ENCODE results near the gene NLGN3. TPM values are rescaled to one million over a fixed set of nuclear protein-coding genes. Genes with fewer than 3 reads are reported as not detected.

The NLGN3 gene
- polyA plus RNA-seq, 1 experiment: 0.27 TPM

- no peak for DNase-seq (ENCODE audit: low read depth)
- no peak for TF ChIP-seq CTCF (IDR thresholded peaks at IDR 0.05; ENCODE audit: insufficient read depth, low read depth, low read length)
- Histone ChIP-seq H3K4me3 (ENCODE audit: low read depth, low read length) (no peak overlapping the region), H3K36me3 (ENCODE audit: control insufficient read depth, insufficient read depth, low read length) (no peaks in the 10 kb centered on the region), H3K27me3 (ENCODE audit: control insufficient read depth, insufficient read depth, low read length) (no peaks in the 10 kb centered on the region)
- POLR2A ChIA-PET: no interaction called here
- CTCF ChIA-PET: no interaction called here
These were observed 15.8 kb downstream of the NLGN3 start for GRCh38 chrX:71160475-71160874.

- no peaks in the 10 kb centered on the region for H3K36me3 ChIP-seq (ENCODE audit: control insufficient read depth, insufficient read depth, low read length)
- H3K4me3 ChIP-seq (ENCODE audit: low read depth, low read length): no peak overlapping the region
- no peak for TF ChIP-seq CTCF (IDR thresholded peaks at IDR 0.05; ENCODE audit: insufficient read depth, low read depth, low read length)
- DNase-seq (ENCODE audit: low read depth): no peak
- CTCF ChIA-PET: interaction anchor here (0.7 to 1.0 kb wide), 2 partner anchors 17 to 193 kb away, joined by 3 read pairs; no protein-coding TSS in a partner anchor
- POLR2A ChIA-PET: no interaction called here
- H3K27me3 ChIP-seq (ENCODE audit: control insufficient read depth, insufficient read depth, low read length): no peaks in the 10 kb centered on the region
These were observed 18.3 kb downstream of the NLGN3 start for GRCh38 chrX:71162981-71163380.

GRCh38 chrX:71164071-71164470, 19.4 kb downstream of the NLGN3 start:
- no peak for TF ChIP-seq CTCF (IDR thresholded peaks at IDR 0.05; ENCODE audit: insufficient read depth, low read depth, low read length)
- ChIA-PET CTCF (no interaction called here), POLR2A (no interaction called here)
- DNase-seq (ENCODE audit: low read depth): no peak
- Histone ChIP-seq H3K27me3 (ENCODE audit: control insufficient read depth, insufficient read depth, low read length) (no peaks in the 10 kb centered on the region), H3K4me3 (ENCODE audit: low read depth, low read length) (no peak overlapping the region), H3K36me3 (ENCODE audit: control insufficient read depth, insufficient read depth, low read length) (no peaks in the 10 kb centered on the region)

GRCh38 chrX:71166461-71166860, 21.8 kb downstream of the NLGN3 start:
- DNase-seq (ENCODE audit: low read depth): no peak
- no peak for TF ChIP-seq CTCF (IDR thresholded peaks at IDR 0.05; ENCODE audit: insufficient read depth, low read depth, low read length)
- no peak overlapping the region for H3K4me3 ChIP-seq (ENCODE audit: low read depth, low read length)
- ChIA-PET POLR2A (no interaction called here), CTCF (no interaction called here)
- no peaks in the 10 kb centered on the region for H3K27me3 ChIP-seq (ENCODE audit: control insufficient read depth, insufficient read depth, low read length)
- no peaks in the 10 kb centered on the region for H3K36me3 ChIP-seq (ENCODE audit: control insufficient read depth, insufficient read depth, low read length)

- POLR2A ChIA-PET: no interaction called here
- Histone ChIP-seq H3K4me3 (ENCODE audit: low read depth, low read length) (no peak overlapping the region), H3K36me3 (ENCODE audit: control insufficient read depth, insufficient read depth, low read length) (no peaks in the 10 kb centered on the region), H3K27me3 (ENCODE audit: control insufficient read depth, insufficient read depth, low read length) (no peaks in the 10 kb centered on the region)
- TF ChIP-seq CTCF (IDR thresholded peaks at IDR 0.05; ENCODE audit: insufficient read depth, low read depth, low read length): no peak
- CTCF ChIA-PET: no interaction called here
- DNase-seq (ENCODE audit: low read depth): no peak
These were observed 22.6 kb downstream of the NLGN3 start for GRCh38 chrX:71167031-71167781.
